AG09319 (cell line): ENCODE measurements around the gene GAS6.
A peak's percentile ranks its signal among the peaks of the same experiment; 100 is the strongest.

Experiments
- DNase-seq: peaks from one replicate; pipeline ENCODE4 v3.0.0-alpha.2; 2010; ENCODE audit warnings: low read depth; ENCODE audit errors: extremely low read depth
- TF ChIP-seq, protein P1 (sequence below): IDR thresholded peaks from 2 replicates; pipeline ENCODE4 v1.5.1; 2011; ENCODE audit warnings: low read depth, mild to moderate bottlenecking, inconsistent platforms, low read length, moderate library complexity

The GAS6 gene

DNA sequence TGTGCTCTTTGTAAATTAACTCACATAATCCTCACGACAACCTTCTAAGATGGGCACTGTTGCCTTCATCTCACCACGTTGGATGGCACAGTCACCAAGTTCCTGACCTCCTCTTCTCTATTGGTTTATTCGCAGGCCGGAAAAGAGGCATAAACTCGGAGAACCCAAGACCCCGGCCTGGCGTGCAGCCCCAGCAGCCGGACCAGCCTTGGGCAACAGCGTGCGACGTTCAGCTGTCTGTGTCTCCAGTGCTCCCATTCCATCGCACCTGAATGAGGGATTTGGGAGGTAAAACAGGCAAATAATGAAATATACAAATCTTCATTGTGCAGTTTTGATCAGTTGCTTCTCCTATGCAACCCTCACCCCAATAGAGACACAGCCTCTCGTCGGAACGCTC, 34.5 kb upstream of the GAS6 start:
- TF ChIP-seq, protein P1, sequence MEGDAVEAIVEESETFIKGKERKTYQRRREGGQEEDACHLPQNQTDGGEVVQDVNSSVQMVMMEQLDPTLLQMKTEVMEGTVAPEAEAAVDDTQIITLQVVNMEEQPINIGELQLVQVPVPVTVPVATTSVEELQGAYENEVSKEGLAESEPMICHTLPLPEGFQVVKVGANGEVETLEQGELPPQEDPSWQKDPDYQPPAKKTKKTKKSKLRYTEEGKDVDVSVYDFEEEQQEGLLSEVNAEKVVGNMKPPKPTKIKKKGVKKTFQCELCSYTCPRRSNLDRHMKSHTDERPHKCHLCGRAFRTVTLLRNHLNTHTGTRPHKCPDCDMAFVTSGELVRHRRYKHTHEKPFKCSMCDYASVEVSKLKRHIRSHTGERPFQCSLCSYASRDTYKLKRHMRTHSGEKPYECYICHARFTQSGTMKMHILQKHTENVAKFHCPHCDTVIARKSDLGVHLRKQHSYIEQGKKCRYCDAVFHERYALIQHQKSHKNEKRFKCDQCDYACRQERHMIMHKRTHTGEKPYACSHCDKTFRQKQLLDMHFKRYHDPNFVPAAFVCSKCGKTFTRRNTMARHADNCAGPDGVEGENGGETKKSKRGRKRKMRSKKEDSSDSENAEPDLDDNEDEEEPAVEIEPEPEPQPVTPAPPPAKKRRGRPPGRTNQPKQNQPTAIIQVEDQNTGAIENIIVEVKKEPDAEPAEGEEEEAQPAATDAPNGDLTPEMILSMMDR = no peak
- DNase-seq = no peak

DNA sequence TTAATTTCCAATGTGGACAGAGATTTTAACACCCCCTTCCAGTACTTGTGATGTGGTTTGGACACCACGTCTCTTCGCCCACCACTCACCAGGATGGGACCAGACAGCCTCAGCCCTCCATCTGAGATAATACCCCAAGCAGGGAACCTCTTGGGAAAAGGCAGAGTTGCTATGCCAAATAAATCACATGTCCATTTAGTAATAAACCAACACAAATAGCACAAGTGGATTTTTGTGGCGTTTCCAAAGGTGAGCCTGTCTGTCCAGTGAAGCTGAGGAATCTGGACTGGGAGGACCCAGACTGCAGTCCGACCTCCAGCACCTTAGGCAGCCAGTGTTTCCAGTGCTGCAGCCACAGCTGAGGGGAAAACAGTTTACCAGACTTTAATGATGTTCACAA, 34.1 kb upstream of the GAS6 start:
- DNase-seq = no peak
- TF ChIP-seq, protein P1 = no peak

DNA sequence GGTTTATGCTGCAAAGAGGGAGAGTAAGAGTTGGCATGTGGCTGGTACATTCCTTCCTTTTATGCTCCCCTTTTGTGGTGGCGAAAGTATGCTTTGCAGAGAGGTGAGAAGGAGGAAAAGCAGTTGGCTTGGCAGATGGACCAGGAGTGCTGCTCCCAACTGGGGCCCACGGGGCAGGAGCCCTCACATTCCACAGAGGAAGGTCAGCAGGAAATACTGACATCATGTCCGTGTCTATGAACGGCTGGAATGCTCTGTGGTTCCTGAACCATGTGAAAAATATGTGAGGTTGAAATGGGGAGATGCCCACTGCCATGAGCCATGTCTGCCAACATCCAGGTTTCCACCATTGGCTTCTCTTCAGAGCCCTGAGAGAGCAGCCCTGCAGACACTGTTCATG, 33.3 kb upstream of the GAS6 start:
- TF ChIP-seq, protein P1 = no peak
- DNase-seq = peak; percentile 67

DNA sequence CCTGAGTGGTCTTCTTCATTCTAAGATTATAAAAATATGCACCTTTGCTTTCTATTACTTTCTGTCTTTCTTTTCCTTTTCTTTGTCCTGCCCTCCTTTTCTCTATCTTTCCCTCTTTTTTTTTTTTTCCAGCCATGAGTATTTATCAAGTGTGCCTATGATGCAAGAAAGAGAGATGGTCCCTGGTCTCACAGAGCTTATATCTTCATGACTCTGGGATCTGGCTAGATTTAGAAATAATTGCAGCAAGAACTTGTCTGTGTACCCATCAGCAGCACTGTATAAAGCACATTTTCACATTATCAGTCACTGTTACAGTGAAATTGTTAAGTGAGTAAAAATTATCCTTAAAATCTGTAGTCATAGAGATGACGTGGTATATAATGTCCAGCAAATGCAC, 31.6 kb upstream of the GAS6 start:
- TF ChIP-seq, protein P1 = no peak
- no peak for DNase-seq

DNA sequence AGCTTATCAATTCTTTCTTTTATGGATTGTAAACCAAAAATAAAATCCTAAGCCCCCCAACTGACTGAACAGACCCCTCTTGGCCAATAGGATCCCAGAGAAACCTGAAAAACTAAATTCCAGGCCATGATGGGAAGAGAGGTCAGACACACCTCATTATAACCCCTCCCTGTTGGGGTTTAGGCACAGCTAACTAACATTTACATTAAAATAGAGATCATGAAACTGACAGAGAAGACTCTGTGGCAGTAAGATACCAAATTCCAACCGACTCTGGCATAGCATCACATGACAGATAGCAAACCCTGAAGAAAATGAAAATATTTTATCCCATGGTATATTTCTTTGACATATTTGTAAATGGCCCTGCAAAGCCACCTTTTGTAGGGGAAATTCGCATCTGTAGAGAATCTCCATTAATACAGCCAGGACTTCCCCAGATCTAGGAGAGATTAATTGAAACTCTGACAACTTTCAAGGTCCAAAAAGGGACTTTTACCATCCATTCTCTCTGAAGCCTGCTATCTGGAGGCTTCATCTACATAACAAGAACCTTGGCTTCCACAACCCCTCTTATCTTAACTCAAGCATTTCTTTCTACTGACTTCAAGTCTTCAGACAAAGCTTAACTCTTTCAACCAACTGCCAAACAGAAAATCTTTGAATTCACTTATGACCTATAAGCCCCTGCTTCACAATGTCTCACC, 27.1 kb upstream of the GAS6 start:
- TF ChIP-seq, protein P1 = no peak
- no peak for DNase-seq

DNA sequence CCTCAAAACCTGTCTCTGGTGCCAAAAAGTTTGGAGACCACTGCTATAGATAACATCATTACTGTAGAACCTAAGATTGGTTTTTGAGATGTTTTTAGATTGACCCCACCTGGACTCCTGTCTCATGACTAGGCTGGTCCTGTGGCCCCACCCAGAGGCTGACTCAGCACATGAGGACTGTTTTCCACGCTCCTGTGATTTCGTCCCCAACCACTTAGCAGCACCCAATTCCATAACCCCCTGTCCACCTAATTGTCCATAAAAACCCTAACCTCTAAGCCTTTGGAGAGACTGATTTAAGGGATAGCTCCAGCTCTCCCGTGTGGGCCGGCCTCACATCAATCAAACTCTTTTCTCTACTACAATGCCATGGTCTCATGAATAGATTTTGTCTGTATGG, 25.6 kb upstream of the GAS6 start:
- no peak for DNase-seq
- TF ChIP-seq, protein P1 = no peak

DNA sequence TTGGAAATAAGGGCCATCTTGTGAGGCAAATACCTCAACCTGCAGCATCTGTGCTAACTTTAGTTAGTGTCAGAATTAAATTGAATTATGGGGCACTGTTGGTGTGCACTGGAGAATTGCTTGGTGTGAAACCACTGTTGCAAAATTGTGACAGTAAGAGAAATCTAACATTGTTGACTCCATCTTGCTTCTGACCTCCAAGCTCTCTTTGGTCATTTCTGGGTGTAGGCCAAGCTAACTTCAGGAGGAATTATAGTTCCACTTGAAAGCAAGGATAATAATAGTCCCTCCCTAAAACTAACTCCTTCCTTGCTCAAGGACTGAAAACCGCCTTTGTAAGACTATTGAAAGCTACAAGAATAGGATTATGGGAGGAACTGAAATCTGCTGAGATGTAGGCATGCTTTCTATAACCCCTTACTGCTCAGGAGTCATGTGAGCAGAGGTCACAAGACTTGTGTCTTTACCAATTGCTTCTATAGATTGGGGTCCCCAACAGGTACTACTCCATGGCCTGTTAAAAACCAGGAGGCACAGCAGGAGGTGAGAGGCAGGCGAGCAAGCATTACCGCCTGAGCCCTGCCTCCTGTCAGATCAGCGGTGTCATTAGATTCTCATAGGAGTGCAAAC, 24.9 kb upstream of the GAS6 start:
- TF ChIP-seq, protein P1 = no peak
- no peak for DNase-seq
